Ishikawa (cell line): Measurements from ENCODE around the gene ALPL.

ENCODE experiments used
- CEBPB ChIP-seq: IDR thresholded peaks from 2 replicates; pipeline ENCODE4 v1.6.1; 2012
- CREB1 ChIP-seq: IDR thresholded peaks from 2 replicates; pipeline ENCODE4 v1.6.1; 2012; ENCODE audit warnings: low read depth
- FOXM1 ChIP-seq: IDR thresholded peaks from 2 replicates; pipeline ENCODE4 v1.6.1; 2012; ENCODE audit warnings: low read depth, borderline replicate concordance
- TF ChIP-seq, protein P1 (sequence below): IDR thresholded peaks from 2 replicates; pipeline ENCODE4 v1.6.1; 2012

- TF ChIP-seq CEBPB (no peak), CREB1 (no peak), FOXM1 (no peak)
- TF ChIP-seq, protein P1, sequence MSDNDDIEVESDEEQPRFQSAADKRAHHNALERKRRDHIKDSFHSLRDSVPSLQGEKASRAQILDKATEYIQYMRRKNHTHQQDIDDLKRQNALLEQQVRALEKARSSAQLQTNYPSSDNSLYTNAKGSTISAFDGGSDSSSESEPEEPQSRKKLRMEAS = no peak
Observed at GRCh38 chr1:21560916-21561638, 51.9 kb downstream of the ALPL start.
